Posterior cingulate gyrus (tissue), 11 donors: Measurements from ENCODE around the gene TAS2R14.

Experiments used
- DNase-seq, 10 donors: peaks; one replicate each; pipeline versions ENCODE4 v3.0.0 to v3.0.0-alpha.2; 2020 to 2021; ENCODE audit warnings: mixed read lengths in 3 of 10
- intact Hi-C: fragments of 100-400 bp; cut with DNase I; formaldehyde crosslinking; loops from one replicate; pipeline ENCODE4 v1.15.1; 2023

The TAS2R14 gene

DNA sequence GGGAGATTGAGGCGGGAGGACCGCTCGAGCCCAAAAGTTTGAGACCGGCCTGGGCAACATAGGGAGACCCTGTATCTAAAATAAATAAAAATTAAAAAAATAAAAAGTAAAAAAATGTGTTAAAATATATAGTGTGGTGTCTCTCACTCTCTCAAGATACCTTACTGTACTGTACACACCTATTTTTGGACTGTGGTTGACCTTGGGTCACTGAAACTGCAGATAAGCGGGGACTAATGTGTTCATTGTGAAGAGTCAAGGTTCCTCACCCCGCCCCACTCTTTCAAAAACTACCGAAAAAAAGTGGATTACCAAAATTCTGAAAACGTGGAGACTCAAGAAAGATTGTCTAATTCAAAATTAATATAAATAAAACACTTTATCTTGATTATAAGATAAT is 28.7 kb downstream of the TAS2R14 start:
- no peak for DNase-seq
- intact Hi-C loops, result no loop called here

DNA sequence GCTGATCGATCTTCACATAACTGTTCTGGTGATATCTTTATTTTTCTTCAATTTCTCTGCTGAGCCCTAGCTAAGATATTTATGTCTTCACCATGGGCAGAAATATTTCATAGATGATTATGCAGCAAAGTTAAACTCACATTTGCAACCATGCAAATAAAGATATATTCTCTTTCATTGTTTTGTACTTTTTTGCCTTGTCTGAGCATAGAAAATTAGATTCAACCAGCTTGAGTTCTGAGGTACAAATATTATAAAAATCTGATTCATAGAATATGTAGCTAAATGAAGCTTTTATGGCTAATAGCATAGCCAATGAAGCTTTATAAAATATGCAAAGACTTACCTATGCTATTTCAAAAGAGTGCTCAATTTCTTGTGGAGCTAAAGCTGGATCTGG is 29.6 kb downstream of the TAS2R14 start, which contains the start of gene TAS2R13:
Gene TAS2R13 (minus strand): TSS at position 101 of the 400 bp plus-strand sequence. CDS start 264 bp downstream, outside the sequence.
- DNase-seq, result no peak
- intact Hi-C loops, result no loop called here

DNA sequence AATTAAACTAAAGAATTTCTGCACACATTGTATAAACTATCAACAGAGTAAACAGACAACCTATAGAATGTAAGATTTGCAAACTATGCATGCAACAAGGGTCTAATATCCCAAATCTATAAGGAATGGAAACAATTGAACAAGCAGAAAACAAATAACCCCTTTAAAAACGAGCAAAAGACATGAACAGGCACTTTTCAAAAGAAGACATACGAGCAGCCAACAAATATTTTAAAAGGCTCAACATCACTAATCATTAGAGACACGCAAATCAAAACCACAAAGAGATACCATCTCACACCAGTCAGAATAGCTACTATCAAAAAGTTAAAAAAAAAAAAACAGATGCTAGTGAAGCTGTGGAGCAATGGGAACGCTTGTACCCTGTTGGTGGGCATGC is 34.4 kb downstream of the TAS2R14 start:
- DNase-seq, result no peak
- intact Hi-C loops, result no loop called here

DNA sequence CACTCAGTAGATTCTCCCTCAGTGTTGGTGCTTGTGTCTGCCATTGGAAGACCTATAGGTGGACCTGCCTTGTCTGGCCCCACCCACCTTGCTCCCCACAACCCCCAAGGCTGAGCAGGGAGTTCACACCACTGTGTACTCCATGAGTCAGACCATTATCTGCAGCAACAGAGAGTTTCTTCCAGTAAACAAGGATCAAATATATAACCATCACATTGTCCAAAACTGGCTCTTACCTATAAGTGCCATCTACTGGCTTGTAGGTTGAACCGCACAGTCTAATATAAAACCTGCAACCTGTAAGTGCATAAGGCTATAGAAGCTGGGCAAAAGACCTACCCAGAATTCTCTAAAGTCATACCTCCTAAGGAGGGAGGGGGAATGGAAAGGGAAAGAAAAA is 37.6 kb downstream of the TAS2R14 start:
- no peak for DNase-seq
- intact Hi-C loops, result no loop called here

DNA sequence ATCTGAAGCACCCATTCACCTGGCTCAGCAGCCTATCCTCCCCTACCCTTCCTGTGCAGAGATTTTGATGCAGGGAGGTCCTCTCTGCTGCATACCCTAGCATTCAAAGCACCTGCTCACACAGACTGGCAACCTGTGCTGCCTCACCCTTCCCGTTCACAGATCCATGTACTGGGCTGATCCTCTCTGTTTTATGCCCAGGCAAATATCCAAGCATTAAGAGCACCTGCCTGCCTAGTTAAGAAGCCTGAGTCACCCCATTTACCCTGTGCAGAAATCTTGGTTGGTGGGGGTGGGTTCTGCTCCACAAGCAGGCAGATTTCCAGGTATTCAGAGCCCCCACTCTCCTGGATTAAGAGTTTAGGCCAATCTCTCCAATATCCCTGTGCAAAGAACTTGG is 38.1 kb downstream of the TAS2R14 start:
- intact Hi-C loops, result no loop called here
- DNase-seq, result no peak

DNA sequence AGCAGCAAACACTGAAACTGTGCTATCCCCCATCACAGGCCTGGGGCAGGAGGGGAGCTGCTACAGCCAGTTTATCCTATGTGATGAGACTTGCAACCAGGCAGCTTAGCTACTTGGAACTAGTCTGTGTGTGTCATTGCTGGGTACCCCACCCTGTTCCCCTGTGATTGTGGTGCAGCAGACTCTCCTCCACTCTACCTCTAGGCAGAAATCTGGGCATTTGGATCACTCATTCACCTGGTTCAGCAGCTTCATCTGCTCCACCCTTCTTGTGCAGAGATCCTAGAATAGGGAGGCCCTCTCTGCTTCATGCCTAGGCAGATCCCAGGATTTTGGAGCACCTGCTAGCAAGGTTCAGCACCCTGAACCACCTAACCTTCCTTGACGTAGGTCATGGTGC is 38.5 kb downstream of the TAS2R14 start:
- no peak for DNase-seq
- intact Hi-C loops, result no loop called here

DNA sequence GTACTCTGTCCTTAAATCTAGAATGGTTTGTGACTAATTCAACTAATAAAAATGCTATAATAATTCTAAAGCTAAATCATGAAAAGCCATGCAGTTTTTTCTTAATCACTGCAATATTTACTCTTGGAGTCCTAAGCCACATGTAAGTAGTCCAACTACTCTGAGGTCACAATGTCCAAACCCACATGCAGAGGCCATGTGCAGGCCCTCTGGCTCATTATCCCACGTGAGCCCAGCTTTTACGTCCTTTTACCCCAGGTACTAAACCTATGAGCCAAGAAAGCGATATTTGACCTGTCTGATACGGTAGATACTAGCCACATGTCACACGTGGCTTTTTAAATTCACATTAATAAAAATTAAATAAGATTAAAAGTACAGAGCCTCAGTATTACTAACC is 42.2 kb downstream of the TAS2R14 start:
- DNase-seq, result no peak
- intact Hi-C loops, result no loop called here

DNA sequence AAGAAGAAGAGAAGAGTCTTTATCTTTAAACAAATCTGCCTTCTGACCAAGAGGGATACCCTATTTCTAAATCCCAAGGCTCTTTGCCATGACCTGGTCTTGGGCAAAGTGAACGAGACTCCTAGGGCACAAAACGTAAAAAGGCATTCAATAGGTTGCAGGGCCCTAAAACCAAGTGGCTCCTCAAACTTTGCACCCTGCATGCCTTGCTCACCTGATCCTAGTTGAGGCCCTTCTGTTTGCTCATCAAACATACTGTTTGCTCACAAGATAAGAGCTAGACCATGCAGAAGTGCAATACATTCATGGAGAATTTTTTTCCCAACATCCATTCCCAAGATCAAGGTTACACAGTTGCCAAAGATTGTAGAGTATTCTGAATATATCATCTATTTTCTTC is 47.1 kb downstream of the TAS2R14 start:
- no peak for DNase-seq
- intact Hi-C loops, result no loop called here

DNA sequence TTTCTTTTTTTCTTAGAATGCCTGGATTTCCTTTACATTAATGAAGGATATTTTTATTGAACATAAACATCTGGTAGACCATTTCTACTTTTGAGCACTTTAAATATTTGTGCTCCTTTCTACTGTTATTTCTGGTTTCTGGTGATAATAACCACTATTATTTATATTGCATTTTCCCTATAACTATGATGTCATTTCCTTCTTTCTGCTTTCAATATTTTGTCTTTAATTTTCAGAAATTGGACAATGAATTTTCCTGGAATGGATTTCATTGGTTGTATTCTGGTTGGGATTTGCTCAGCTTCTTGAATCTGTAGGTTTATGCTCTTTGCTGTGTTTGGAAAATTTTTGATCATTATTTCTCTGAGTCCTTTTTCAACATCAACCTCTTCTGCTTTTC is 49.8 kb downstream of the TAS2R14 start:
- DNase-seq, result no peak
- intact Hi-C loops, result no loop called here
